Activated naive CD8-positive, alpha-beta T cell (primary cell): ENCODE measurements around the gene TMEM134.

Source experiments
- H3K27ac Mint-ChIP-seq: one replicate; pipeline ENCODE4 v1.8.0; 2021; ENCODE audit warnings: mixed read lengths
- H3K27me3 Mint-ChIP-seq: one replicate; pipeline ENCODE4 v1.8.0; 2021; ENCODE audit warnings: mixed read lengths
- H3K36me3 Mint-ChIP-seq: one replicate; pipeline ENCODE4 v1.8.0; 2021; ENCODE audit warnings: mixed read lengths
- H3K4me1 Mint-ChIP-seq: one replicate; pipeline ENCODE4 v1.8.0; 2021; ENCODE audit warnings: low read depth, mixed read lengths
- H3K4me3 Mint-ChIP-seq: one replicate; pipeline ENCODE4 v1.8.0; 2021; ENCODE audit warnings: mild to moderate bottlenecking, mixed read lengths
- H3K9me3 Mint-ChIP-seq: one replicate; pipeline ENCODE4 v1.8.0; 2021; ENCODE audit warnings: low read depth, mixed read lengths

Gene TMEM134

DNA sequence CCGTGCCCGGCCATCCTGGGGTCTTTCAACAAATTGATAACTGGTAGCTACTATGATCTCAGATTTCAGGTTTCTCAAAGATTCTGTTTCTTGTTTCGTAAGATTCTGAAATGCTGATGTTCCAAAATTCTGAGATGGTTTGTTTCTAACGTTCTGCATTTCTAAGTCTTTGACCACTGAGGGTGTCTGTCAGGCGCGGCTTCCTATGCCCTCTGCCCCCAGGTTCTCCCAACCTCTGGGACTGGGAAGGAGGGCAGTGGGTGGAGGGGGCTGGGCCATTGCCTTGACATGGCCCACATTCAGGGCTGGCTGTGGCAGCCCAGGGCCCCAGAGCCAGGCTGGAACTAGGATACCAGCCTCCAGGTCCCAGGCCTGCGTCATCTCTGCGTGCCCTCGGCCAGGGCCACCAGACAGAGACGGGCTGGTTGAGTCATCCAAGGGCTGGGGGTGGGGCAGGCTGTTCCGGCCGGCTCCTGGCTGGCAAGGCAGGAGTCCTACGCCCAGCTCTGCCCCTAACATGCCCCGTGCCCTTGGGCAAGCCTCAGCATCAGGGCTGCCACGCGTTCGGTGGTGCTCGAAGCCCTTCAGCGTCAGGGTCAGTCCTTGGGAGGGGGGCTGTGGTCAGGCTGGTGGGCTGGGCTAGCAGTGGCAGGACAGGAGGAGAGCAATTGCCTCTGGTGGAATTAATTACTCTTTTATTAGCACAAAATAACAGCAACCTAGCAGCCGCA, 5.2 kb downstream of the TMEM134 start:
- H3K27me3 Mint-ChIP-seq, result no peaks in the 10 kb centered on the region
- H3K36me3 Mint-ChIP-seq, result no peaks in the 10 kb centered on the region
- H3K9me3 Mint-ChIP-seq, result no peaks in the 10 kb centered on the region
- peaks cover 33% of the 10 kb centered on the region for H3K4me1 Mint-ChIP-seq
- H3K4me3 Mint-ChIP-seq, result peak overlapping the region; percentile 87
- H3K27ac Mint-ChIP-seq, result peak overlapping the region; percentile 91

GRCh38 chr11:67463186-67463585, 5.9 kb downstream of the TMEM134 start:
- peaks cover 30% of the 10 kb centered on the region for H3K4me1 Mint-ChIP-seq
- H3K9me3 Mint-ChIP-seq, result no peaks in the 10 kb centered on the region
- H3K27me3 Mint-ChIP-seq, result no peaks in the 10 kb centered on the region
- no peak overlapping the region for H3K27ac Mint-ChIP-seq
- H3K4me3 Mint-ChIP-seq, result no peak overlapping the region
- no peaks in the 10 kb centered on the region for H3K36me3 Mint-ChIP-seq

DNA sequence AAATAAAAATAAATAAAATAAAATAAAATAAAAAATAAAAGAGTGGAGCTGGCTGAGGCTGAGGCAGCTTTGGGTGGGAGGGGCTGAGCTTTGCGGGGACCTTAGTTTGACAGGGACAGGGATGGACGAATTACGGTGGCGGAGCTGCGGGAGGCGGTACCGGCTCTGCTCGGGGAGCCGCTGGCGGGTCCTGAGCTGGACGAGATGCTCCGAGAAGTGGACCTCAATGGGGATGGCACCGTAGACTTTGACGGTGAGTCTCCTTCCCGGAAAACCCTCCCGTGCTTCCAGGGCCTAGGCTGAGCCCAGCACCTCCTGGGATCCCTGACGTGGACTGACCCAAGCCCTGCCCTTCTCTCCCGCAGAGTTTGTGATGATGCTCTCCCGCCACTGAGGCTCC, 10.8 kb downstream of the TMEM134 start:
- no peak overlapping the region for H3K4me3 Mint-ChIP-seq
- no peaks in the 10 kb centered on the region for H3K9me3 Mint-ChIP-seq
- no peaks in the 10 kb centered on the region for H3K27me3 Mint-ChIP-seq
- H3K27ac Mint-ChIP-seq, result no peak overlapping the region
- H3K36me3 Mint-ChIP-seq, result no peaks in the 10 kb centered on the region
- peaks cover 4% of the 10 kb centered on the region for H3K4me1 Mint-ChIP-seq

GRCh38 chr11:67457453-67457852, 11.6 kb downstream of the TMEM134 start:
- Mint-ChIP-seq H3K4me1 (peaks cover 3% of the 10 kb centered on the region), H3K36me3 (no peaks in the 10 kb centered on the region), H3K4me3 (no peak overlapping the region), H3K27me3 (no peaks in the 10 kb centered on the region), H3K27ac (no peak overlapping the region), H3K9me3 (no peaks in the 10 kb centered on the region)

- no peaks in the 10 kb centered on the region for H3K9me3 Mint-ChIP-seq
- H3K4me3 Mint-ChIP-seq, result no peak overlapping the region
- H3K4me1 Mint-ChIP-seq, result peaks cover 6% of the 10 kb centered on the region
- no peaks in the 10 kb centered on the region for H3K27me3 Mint-ChIP-seq
- H3K36me3 Mint-ChIP-seq, result no peaks in the 10 kb centered on the region
- H3K27ac Mint-ChIP-seq, result no peak overlapping the region
Observed at GRCh38 chr11:67456068-67456705, 12.9 kb downstream of the TMEM134 start.

DNA sequence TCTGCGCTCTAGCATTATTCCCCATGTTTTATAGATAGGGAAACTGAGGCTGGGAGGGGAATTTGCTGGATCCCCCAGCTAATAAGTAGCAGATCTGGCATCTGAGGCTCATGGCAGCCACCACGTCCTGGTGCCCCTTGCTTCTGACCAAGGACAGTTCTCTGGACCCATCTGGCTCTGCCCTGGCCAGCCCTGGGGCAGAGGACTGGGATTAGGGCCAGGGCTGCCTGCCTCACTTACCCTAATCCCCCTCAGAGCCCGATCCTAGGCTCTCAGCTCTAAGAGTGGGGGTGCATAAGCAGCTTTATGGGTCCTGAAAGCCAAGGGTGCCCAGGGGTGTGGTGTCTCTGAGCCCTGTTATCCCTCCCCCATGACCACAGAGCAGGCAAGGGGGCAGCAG, 14.0 kb downstream of the TMEM134 start, which contains the start of gene CABP4:
CABP4 (plus strand) TSS at position 301 of the 400 bp plus-strand sequence; CDS start at position 371, 70 bp downstream.
- Mint-ChIP-seq H3K27ac (peak within 1 kb of the TSS; percentile 34), H3K27me3 (no peaks in the 10 kb centered on the region), H3K36me3 (no peaks in the 10 kb centered on the region)

DNA sequence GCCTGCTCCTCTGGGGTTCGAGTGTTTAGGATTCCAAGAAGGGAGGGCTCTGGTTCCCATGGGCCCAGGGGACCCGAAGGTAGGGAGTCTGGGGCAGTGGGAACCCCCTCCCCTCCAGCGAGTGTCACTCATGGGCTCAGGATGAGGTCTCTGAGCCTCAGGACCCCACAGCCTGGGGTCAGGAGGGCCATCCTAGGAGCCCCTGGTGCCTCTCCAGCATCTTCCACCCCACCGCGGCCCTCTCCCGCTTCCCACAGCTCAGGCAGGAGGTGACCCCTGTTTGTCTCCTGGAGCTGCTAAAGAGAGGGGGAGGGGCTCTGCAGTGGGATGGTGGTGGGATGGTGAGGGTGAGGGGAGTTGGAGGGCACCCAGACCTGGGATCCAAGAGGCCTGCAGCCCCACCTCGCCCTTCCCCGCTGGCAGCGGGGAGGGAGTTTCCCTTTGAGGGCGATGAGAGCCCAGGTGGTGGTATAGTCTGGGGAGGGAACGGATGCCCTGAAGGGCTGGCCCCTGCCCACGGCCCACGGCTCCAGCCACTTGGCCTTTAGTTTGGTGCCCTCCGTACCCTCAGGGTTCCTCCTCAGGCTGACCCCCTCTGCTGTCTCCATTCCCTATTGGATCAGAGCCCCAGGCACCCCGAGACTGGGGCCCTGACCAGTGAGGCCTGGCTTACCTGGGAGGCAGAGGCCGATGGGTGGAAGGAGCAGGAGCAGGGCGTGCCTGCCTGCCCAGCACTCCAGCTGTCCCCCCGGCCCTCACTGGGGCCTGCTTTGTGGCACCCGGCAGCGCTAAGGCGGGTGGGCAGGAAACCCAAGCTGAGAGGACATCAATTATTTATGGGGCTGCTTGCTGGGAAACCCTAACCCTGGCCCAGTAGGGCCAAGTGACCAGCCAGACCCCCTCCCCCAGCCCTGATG, 15.0 kb downstream of the TMEM134 start:
- no peaks in the 10 kb centered on the region for H3K9me3 Mint-ChIP-seq
- no peaks in the 10 kb centered on the region for H3K36me3 Mint-ChIP-seq
- H3K27ac Mint-ChIP-seq, result no peak overlapping the region
- H3K4me1 Mint-ChIP-seq, result peaks cover 13% of the 10 kb centered on the region
- no peak overlapping the region for H3K4me3 Mint-ChIP-seq
- H3K27me3 Mint-ChIP-seq, result no peaks in the 10 kb centered on the region

More for the DNA sequence above, 14.0 kb downstream of the TMEM134 start, which contains the start of gene CABP4:
- Mint-ChIP-seq H3K4me3 (no peak within 1 kb of the TSS), H3K4me1 (peaks cover 10% of the 10 kb centered on the region), H3K9me3 (no peaks in the 10 kb centered on the region)

DNA sequence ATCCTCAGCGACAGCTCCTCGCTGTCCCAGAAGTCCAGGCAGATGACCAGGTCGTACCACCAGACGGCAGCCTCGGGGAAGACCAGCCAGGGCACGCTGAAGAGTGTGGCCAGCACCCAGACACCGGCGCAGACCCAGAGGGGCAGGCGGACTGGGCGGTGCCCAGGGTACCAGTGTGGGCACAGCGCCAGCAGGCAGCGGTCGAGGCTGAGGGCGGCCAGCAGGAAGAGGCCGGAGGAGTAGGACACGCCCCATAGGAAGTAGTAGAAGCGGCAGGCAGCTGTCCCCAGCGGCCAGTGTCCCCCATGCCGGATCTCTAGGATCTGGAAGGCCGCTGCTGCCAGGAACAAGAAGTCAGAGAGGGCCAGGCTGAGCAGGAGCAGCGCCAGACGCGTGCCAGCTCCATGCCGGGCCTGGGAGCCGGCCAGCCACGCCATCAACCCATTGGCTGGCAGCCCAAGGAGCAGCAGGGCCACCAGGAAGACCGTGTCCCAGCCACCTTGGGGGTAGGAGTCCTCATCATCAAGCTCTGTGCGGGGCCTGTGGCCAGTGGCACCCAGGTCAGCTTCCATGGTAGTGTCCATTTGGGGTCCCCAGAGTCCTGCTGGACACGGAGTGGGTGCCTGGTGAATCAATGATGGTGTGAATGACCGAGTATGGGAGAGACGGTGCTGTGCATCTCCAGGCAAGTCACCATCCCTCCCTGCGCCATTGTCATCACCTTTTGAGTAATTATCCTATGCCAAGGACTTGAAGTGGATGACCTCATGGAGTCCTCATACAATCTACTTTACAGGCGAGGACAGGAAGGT, 16.7 kb downstream of the TMEM134 start, which contains the start of gene GPR152:
GPR152 (minus strand) TSS at position 589 of the 812 bp plus-strand sequence; CDS start at position 584, 5 bp downstream.
- H3K27ac Mint-ChIP-seq, result no peak within 1 kb of the TSS

GRCh38 chr11:67451658-67451976, 17.4 kb downstream of the TMEM134 start:
- Mint-ChIP-seq H3K4me1 (peaks cover 28% of the 10 kb centered on the region), H3K4me3 (no peak overlapping the region), H3K27me3 (no peaks in the 10 kb centered on the region), H3K27ac (no peak overlapping the region), H3K9me3 (no peaks in the 10 kb centered on the region), H3K36me3 (no peaks in the 10 kb centered on the region)

More for the DNA sequence above, 16.7 kb downstream of the TMEM134 start, which contains the start of gene GPR152:
- Mint-ChIP-seq H3K27me3 (no peaks in the 10 kb centered on the region), H3K4me3 (no peak within 1 kb of the TSS), H3K36me3 (no peaks in the 10 kb centered on the region), H3K9me3 (no peaks in the 10 kb centered on the region), H3K4me1 (peaks cover 23% of the 10 kb centered on the region)

GRCh38 chr11:67450796-67451657, 18.0 kb downstream of the TMEM134 start:
- Mint-ChIP-seq H3K4me1 (peaks cover 31% of the 10 kb centered on the region), H3K27ac (no peak overlapping the region), H3K9me3 (no peaks in the 10 kb centered on the region), H3K36me3 (no peaks in the 10 kb centered on the region), H3K4me3 (no peak overlapping the region), H3K27me3 (no peaks in the 10 kb centered on the region)

GRCh38 chr11:67449116-67449844, 19.8 kb downstream of the TMEM134 start:
- H3K4me1 Mint-ChIP-seq, result peaks cover 49% of the 10 kb centered on the region
- H3K27me3 Mint-ChIP-seq, result no peaks in the 10 kb centered on the region
- H3K4me3 Mint-ChIP-seq, result no peak overlapping the region
- no peaks in the 10 kb centered on the region for H3K9me3 Mint-ChIP-seq
- no peaks in the 10 kb centered on the region for H3K36me3 Mint-ChIP-seq
- peak overlapping the region; percentile 52 for H3K27ac Mint-ChIP-seq

GRCh38 chr11:67448220-67448609, 20.8 kb downstream of the TMEM134 start:
- no peaks in the 10 kb centered on the region for H3K27me3 Mint-ChIP-seq
- H3K4me1 Mint-ChIP-seq, result peaks cover 52% of the 10 kb centered on the region
- H3K27ac Mint-ChIP-seq, result peak overlapping the region; percentile 41
- H3K36me3 Mint-ChIP-seq, result no peaks in the 10 kb centered on the region
- H3K4me3 Mint-ChIP-seq, result peak overlapping the region; percentile 7
- H3K9me3 Mint-ChIP-seq, result no peaks in the 10 kb centered on the region

GRCh38 chr11:67445515-67445914, 23.5 kb downstream of the TMEM134 start:
- peak overlapping the region; percentile 86 for H3K27ac Mint-ChIP-seq
- H3K27me3 Mint-ChIP-seq, result no peaks in the 10 kb centered on the region
- peak overlapping the region; percentile 46 for H3K4me3 Mint-ChIP-seq
- no peaks in the 10 kb centered on the region for H3K36me3 Mint-ChIP-seq
- no peaks in the 10 kb centered on the region for H3K9me3 Mint-ChIP-seq
- H3K4me1 Mint-ChIP-seq, result peaks cover 68% of the 10 kb centered on the region
